K562 (cell line): ENCODE data around the gene SYK. TPM values are rescaled to one million over a fixed set of nuclear protein-coding genes. Genes with fewer than 3 reads are reported as not detected.

Experiments used
- ATAC-seq: fragments of 200-7000 bp; cut with Tn5 transposase; 3 replicates; pipeline ENCODE4 v1.9.1; 2020; ENCODE audit warnings: moderate library complexity
- BruUV-seq: library from RNA; stranded (reverse); fragments of 400-500 nt; replicated peaks from 2 replicates; lab custom pipeline; 2021; lab: Mats Ljungman, UMichigan
- CTCF ChIA-PET: fragments of 300-600 bp; formaldehyde crosslinking; extraction: SDS; loops from one replicate; lab custom pipeline; 2021; ENCODE audit warnings: low intra/inter-chr PET ratio; lab: Yijun Ruan, JAX
- POLR2A ChIA-PET: fragments of 300-600, 350-650 bp; sonication (Branson Sonifier 250); formaldehyde crosslinking; extraction: SDS; loops from one replicate; lab custom pipeline; 2021; ENCODE audit warnings: antibody characterized with exemption, inconsistent platforms; lab: Yijun Ruan, JAX
- DNase-seq, 4 experiments: peaks; one replicate each; pipeline versions ENCODE4 v3.0.0 to v3.0.0-alpha.2; 2011 to 2018; ENCODE audit warnings: low spot score in 3 of 4, mixed read lengths in 3 of 4; ENCODE audit errors: extremely low read depth in 1 of 4
- FAIRE-seq: peaks from 2 replicates; lab custom pipeline; 2011; peaks lifted over from hg19 to GRCh38; lab: Jason Lieb, UNC
- H2AFZ ChIP-seq: 2 replicates; pipeline ENCODE4 v1.6.0; 2011; ENCODE audit warnings: low read depth, low read length, control low read depth, inconsistent platforms
- H3K27ac ChIP-seq: fragments of 200-600 bp; 3 replicates; pipeline ENCODE4 v1.8.0; 2011; ENCODE audit warnings: low read depth, mild to moderate bottlenecking, control low read depth, inconsistent platforms, low read length, moderate library complexity, mixed read lengths; ENCODE audit errors: extremely low read depth
- H3K27me3 ChIP-seq, 2 experiments: fragments of 300-600 bp in 1 of 2; 2 replicates in 1 of 2; 3 replicates in 1 of 2; pipeline versions ENCODE4 v1.6.0 to v1.8.0; 2011; ENCODE audit warnings: inconsistent platforms in 2 of 2, low read length in 2 of 2, mild to moderate bottlenecking in 1 of 2, mixed read lengths in 1 of 2, moderate library complexity in 1 of 2; ENCODE audit not compliant: control insufficient read depth in 2 of 2, insufficient read depth in 2 of 2
- H3K36me3 ChIP-seq: fragments of 300-600 bp; 3 replicates; pipeline ENCODE4 v1.8.0; 2011; ENCODE audit warnings: mild to moderate bottlenecking, low read length, inconsistent platforms; ENCODE audit not compliant: control insufficient read depth, insufficient read depth
- H3K4me1 ChIP-seq, 2 experiments: fragments of 200-600 bp in 1 of 2; replicated peaks in 1 of 2; 2 replicates in 1 of 2; 3 replicates in 1 of 2; pipeline versions ENCODE4 v1.5.1 to v1.8.0; 2011; ENCODE audit warnings: inconsistent platforms in 2 of 2, low read length in 2 of 2, mild to moderate bottlenecking in 1 of 2, mixed read lengths in 1 of 2, moderate library complexity in 1 of 2; ENCODE audit not compliant: control insufficient read depth in 2 of 2, insufficient read depth in 2 of 2
- H3K4me2 ChIP-seq: 2 replicates; pipeline ENCODE4 v1.6.1; 2011; ENCODE audit warnings: low read length, control low read depth, inconsistent platforms, mixed read lengths; ENCODE audit not compliant: insufficient read depth
- H3K4me3 ChIP-seq: fragments of 200-600 bp; sonication (generic), shearing (Covaris generic); 2 replicates; pipeline ENCODE4 v1.5.1; 2016; ENCODE audit warnings: control low read depth, inconsistent platforms
- H3K79me2 ChIP-seq: fragments of 200-600 bp; 3 replicates; pipeline ENCODE4 v1.8.0; 2011; ENCODE audit warnings: low read length, inconsistent platforms; ENCODE audit not compliant: control insufficient read depth, insufficient read depth
- H3K9ac ChIP-seq, 2 experiments: 2 replicates each; pipeline versions ENCODE4 v1.6.0 to v1.6.1; 2011; ENCODE audit warnings: low read depth in 2 of 2, low read length in 2 of 2, control low read depth in 1 of 2, inconsistent platforms in 1 of 2, mild to moderate bottlenecking in 1 of 2, mixed read lengths in 1 of 2; ENCODE audit not compliant: insufficient read depth in 1 of 2
- H3K9me1 ChIP-seq: one replicate; pipeline ENCODE4 v1.6.0; 2011; ENCODE audit warnings: inconsistent platforms, mild to moderate bottlenecking, low read length, moderate library complexity; ENCODE audit not compliant: control insufficient read depth, insufficient read depth
- H3K9me3 ChIP-seq: replicated peaks from 2 replicates; pipeline ENCODE4 v1.5.1; 2011; ENCODE audit warnings: low read depth, low read length, inconsistent platforms; ENCODE audit not compliant: control insufficient read depth, insufficient read depth
- H4K20me1 ChIP-seq: replicated peaks from 2 replicates; pipeline ENCODE4 v1.6.1; 2011; ENCODE audit warnings: low read length, inconsistent platforms, mixed read lengths; ENCODE audit not compliant: control insufficient read depth, insufficient read depth
- ADNP ChIP-seq: fragments of 200-800 bp; sonication (Bioruptor generic); IDR thresholded peaks from 2 replicates; pipeline ENCODE4 v1.6.1; 2016; ENCODE audit warnings: missing genetic modification characterization, missing compliant biosample characterization
- ASH1L ChIP-seq: fragments of 450-650 bp; IDR thresholded peaks from 2 replicates; pipeline ENCODE4 v1.6.1; 2018; ENCODE audit warnings: borderline replicate concordance, mild to moderate bottlenecking, low read depth; ENCODE audit not compliant: partially characterized antibody
- CBFB ChIP-seq: sonication (generic); formaldehyde crosslinking; IDR thresholded peaks from 2 replicates; pipeline ENCODE4 v1.4.0; 2020; ENCODE audit warnings: mild to moderate bottlenecking, missing genetic modification reagents
- FOXM1 ChIP-seq, 2 experiments: fragments of 450-650 bp in 1 of 2; sonication (generic) in 1 of 2; formaldehyde crosslinking in 1 of 2; IDR thresholded peaks; 2 replicates each; pipeline versions ENCODE4 v1.6.1 to v1.9.0; 2017 to 2022; ENCODE audit warnings: low read depth in 2 of 2, mild to moderate bottlenecking in 2 of 2, missing genetic modification reagents in 1 of 2, moderate library complexity in 1 of 2
- HDAC1 ChIP-seq, 2 experiments: fragments of 450-650 bp; IDR thresholded peaks; 2 replicates each; pipeline ENCODE4 v1.6.1; 2016 to 2017; ENCODE audit warnings: inconsistent platforms in 1 of 2, mild to moderate bottlenecking in 1 of 2, moderate library complexity in 1 of 2
- MLLT1 ChIP-seq, 2 experiments: fragments of 450-650 bp; IDR thresholded peaks; 2 replicates each; pipeline ENCODE4 v1.6.1; 2016
- MTA3 ChIP-seq: fragments of 450-650 bp; formaldehyde crosslinking; IDR thresholded peaks from 2 replicates; pipeline ENCODE4 v1.6.1; 2017; ENCODE audit warnings: mild to moderate bottlenecking, borderline replicate concordance
- PHF20 ChIP-seq: fragments of 450-650 bp; IDR thresholded peaks from 2 replicates; pipeline ENCODE4 v1.6.1; 2018; ENCODE audit not compliant: partially characterized antibody
- PML ChIP-seq: IDR thresholded peaks from 2 replicates; pipeline ENCODE4 v1.6.1; 2012; ENCODE audit warnings: low read length, inconsistent platforms
- STAT5A ChIP-seq: IDR thresholded peaks from 2 replicates; pipeline ENCODE4 v1.6.1; 2012; ENCODE audit warnings: low read length, inconsistent platforms, borderline replicate concordance
- WGBS: fragments of 100-300 bp; shearing (Covaris generic); methylation state at CpG from one replicate; pipeline ENCODE4 v1.1.6; 2016; ENCODE audit warnings: low coverage, mixed read lengths; ENCODE audit not compliant: insufficient coverage; ENCODE audit errors: missing lambda C conversion rate; 5-methylcytosine and 5-hydroxymethylcytosine counted together
- in situ Hi-C: fragments of 300-500 bp; cut with MboI; formaldehyde crosslinking; loops from 4 replicates; pipeline ENCODE4 v1.15.0; 2018; ENCODE audit warnings: inconsistent platforms, mixed read lengths
- intact Hi-C: fragments of 100-400 bp; cut with micrococcal nuclease; formaldehyde crosslinking; loops from 2 replicates; pipeline ENCODE4 v1.14.2; 2022
- polyA plus RNA-seq, 8 experiments: library from polyadenylated mRNA; depleted of rRNA in 4 of 8; stranded (reverse) in 5 of 8; unstranded in 3 of 8; fragments of >200 nt; fragmentation: Nextera tagmentation in 2 of 8; fragmentation: Illumina TruSeq in 1 of 8; extraction: Ambion mirVana in 2 of 8; extraction: Trizol in 1 of 8; gene quantifications; 2 replicates each; pipeline versions ENCODE4 v1.2.1 to v1.2.3, GENCODE V29; 2011 to 2014; ENCODE audit warnings: inconsistent platforms in 1 of 8, missing spikeins in 1 of 8
- total RNA-seq, 7 experiments: library from RNA; depleted of rRNA in 6 of 7; stranded (reverse); fragments of >200 nt in 6 of 7; fragmentation: Illumina TruSeq in 2 of 7; extraction: Trizol in 2 of 7; gene quantifications; 2 replicates each; pipeline versions ENCODE4 v1.2.1 to v1.2.3, GENCODE V29; 2011 to 2021; ENCODE audit warnings: low replicate concordance in 1 of 7

SYK gene
- total and polyA plus RNA-seq, 9 of the 15 experiments (the other 6 are each of a cell fraction or from before 2014, with no cell fraction given) = 3.9 to 32.7 (median 16.7) TPM

GRCh38 chr9:90841213-90841612 lies 39.6 kb downstream of the SYK start:
- Histone ChIP-seq H3K9me1 (no peaks in the 10 kb centered on the region), H3K36me3 (peaks cover 16% of the 10 kb centered on the region; the same call in 2 of the 3 replicates), H3K4me3 (no peak overlapping the region), H2AFZ (no peak overlapping the region), H3K27me3 (no peaks in the 10 kb centered on the region), H3K4me1 (peaks cover 2 to 7% of the 10 kb centered on the region in 2 experiments; a peak in 3 of 5 replicates), H4K20me1 (no peaks in the 10 kb centered on the region; the same call in 1 of the 2 replicates), H3K4me2 (no peak overlapping the region), H3K27ac (no peak overlapping the region), H3K9me3 (no peaks in the 10 kb centered on the region; the same call in 1 of the 2 replicates), H3K9ac (no peak overlapping the region), H3K79me2 (0 out of 3 replicates have a peak, but pooled peaks cover 2% of the 10 kb centered on the region)
- intact Hi-C loops (no loop called here), in situ Hi-C loops (no loop called here)
- ChIA-PET POLR2A (no interaction called here), CTCF (no interaction called here)
- no TSS peak for BruUV-seq
- ATAC-seq (no peak), DNase-seq (no peak), FAIRE-seq (peak; percentile 86)
- 68% methylated on average over 5 of the region's 5 CpGs for WGBS
- TF ChIP-seq PHF20 (peak; percentile 20), HDAC1 (IDR thresholded peaks at IDR 0.05) (0 out of 4 replicates have a peak, but pooled peaks of 1 of the 2 experiments have one; percentile 3), ADNP (tag) (0 out of 2 replicates have a peak, but pooled peaks have one; percentile 21), MTA3 (no peak)

GRCh38 chr9:90841615-90842014 lies 40.0 kb downstream of the SYK start:
- BruUV-seq = no TSS peak
- H3K9ac ChIP-seq = no peak overlapping the region
- H3K4me3 ChIP-seq = no peak overlapping the region
- in situ Hi-C loops (no loop called here), intact Hi-C loops (no loop called here)
- no peak for FAIRE-seq
- ATAC-seq = no peak
- TF ChIP-seq PML (no peak), ASH1L (no peak), CBFB (CRISPR knock-in tag) (no peak), MLLT1 (IDR thresholded peaks at IDR 0.05) (0 out of 4 replicates have a peak, but pooled peaks of 1 of the 2 experiments have one; percentile 41), STAT5A (peak; percentile 15; the same call in 1 of the 2 replicates), HDAC1 (IDR thresholded peaks at IDR 0.05) (0 out of 4 replicates have a peak, but pooled peaks of 1 of the 2 experiments have one; percentile 2), FOXM1 (IDR thresholded peaks at IDR 0.05; ENCODE audit: low read depth) (no peak), FOXM1 (CRISPR knock-in tag; IDR thresholded peaks at IDR 0.05; ENCODE audit: low read depth) (no peak)
- TF ChIP-seq, all 486 proteins: peak for 3
- no peaks in the 10 kb centered on the region; the same call in 1 of the 2 replicates for H3K9me3 ChIP-seq
- no peak overlapping the region for H3K4me2 ChIP-seq
- peaks cover 2 to 7% of the 10 kb centered on the region in 2 experiments; a peak in 3 of 5 replicates for H3K4me1 ChIP-seq
- ChIA-PET CTCF (no interaction called here), POLR2A (no interaction called here)
- no peak overlapping the region for H3K27ac ChIP-seq
- H3K27me3 ChIP-seq = no peaks in the 10 kb centered on the region
- H2AFZ ChIP-seq = no peak overlapping the region
- no peak for DNase-seq
- H3K9me1 ChIP-seq = no peaks in the 10 kb centered on the region
- H3K79me2 ChIP-seq = 0 out of 3 replicates have a peak, but pooled peaks cover 2% of the 10 kb centered on the region
- H3K36me3 ChIP-seq = peaks cover 17% of the 10 kb centered on the region; the same call in 2 of the 3 replicates
- WGBS = 60% methylated on average over 1 of the region's 1 CpG
- no peaks in the 10 kb centered on the region; the same call in 1 of the 2 replicates for H4K20me1 ChIP-seq
